Transverse colon (tissue), 4 donors: ENCODE results near the gene TRAF3. TPM values are rescaled to one million over a fixed set of nuclear protein-coding genes. Genes with fewer than 3 reads are reported as not detected.

ENCODE experiments used
- DNase-seq: peaks from one replicate; pipeline ENCODE4 v3.0.0-alpha.2; 2019
- H3K27ac ChIP-seq, 4 donors: fragments of 200-600 bp; sonication (generic); 2 replicates each; pipeline ENCODE4 v1.5.1; 2016 to 2018; ENCODE audit warnings: inconsistent platforms in 4 of 4
- H3K27me3 ChIP-seq: fragments of 200-600 bp; sonication (generic); 2 replicates; pipeline ENCODE4 v1.5.1; 2017; ENCODE audit warnings: inconsistent platforms
- H3K36me3 ChIP-seq, 4 donors: fragments of 200-600 bp; sonication (generic); 2 replicates each; pipeline ENCODE4 v1.5.1; 2017 to 2019; ENCODE audit warnings: inconsistent platforms in 4 of 4
- H3K4me1 ChIP-seq, 4 donors: fragments of 200-600 bp; sonication (generic); 2 replicates each; pipeline ENCODE4 v1.5.1; 2017 to 2020; ENCODE audit warnings: inconsistent platforms in 4 of 4
- H3K4me3 ChIP-seq, 4 donors: fragments of 200-600 bp; sonication (generic); 1 replicate in 1 of 4; 2 replicates in 3 of 4; pipeline versions ENCODE4 v1.5.1 to v1.6.1; 2017 to 2019; ENCODE audit warnings: inconsistent platforms in 4 of 4
- H3K9me3 ChIP-seq, 2 donors: fragments of 200-600 bp; sonication (generic); 2 replicates each; pipeline ENCODE4 v1.5.1; 2017 to 2019; ENCODE audit warnings: inconsistent platforms in 2 of 2
- CTCF ChIP-seq, 5 experiments: fragments of 200-600 bp in 3 of 5; fragments of 450-650 bp in 2 of 5; sonication (generic) in 3 of 5; IDR thresholded peaks; 1 replicate in 2 of 5; 2 replicates in 3 of 5; pipeline ENCODE4 v1.5.1; 2016 to 2017; ENCODE audit warnings: antibody characterized with exemption in 5 of 5, inconsistent platforms in 3 of 5, mild to moderate bottlenecking in 2 of 5, moderate library complexity in 1 of 5
- EP300 ChIP-seq: sonication (generic); formaldehyde crosslinking; IDR thresholded peaks from one replicate; pipeline ENCODE4 v1.6.1; 2017; ENCODE audit warnings: antibody characterized with exemption, low read depth
- POLR2A ChIP-seq: fragments of 450-650 bp; IDR thresholded peaks from one replicate; pipeline ENCODE4 v1.6.1; 2016; ENCODE audit warnings: antibody characterized with exemption, mild to moderate bottlenecking, moderate library complexity
- POLR2AphosphoS5 ChIP-seq, 3 donors: sonication (generic); formaldehyde crosslinking; IDR thresholded peaks; one replicate each; pipeline ENCODE4 v1.6.1; 2016; ENCODE audit warnings: antibody characterized with exemption in 3 of 3
- WGBS, 2 donors: methylation state at CpG; one replicate each; pipeline ENCODE4 v1.1.5; 2018; ENCODE audit warnings: low coverage in 1 of 2; 5-methylcytosine and 5-hydroxymethylcytosine counted together
- in situ Hi-C, 4 donors: fragments of 200-750 bp; cut with MboI; loops; one replicate each; pipeline versions ENCODE4 v1.15.0 to v1.15.1; 2017; ENCODE audit warnings: low sequenced_read_pairs in 3 of 4, low pct_ligation_motif_present in 1 of 4, low pct_unique_long_range_greater_than_20kb in 1 of 4
- intact Hi-C: fragments of 100-400 bp; cut with DNase I; formaldehyde crosslinking; loops from one replicate; pipeline ENCODE4 v1.15.1; 2023; ENCODE audit warnings: low total_unique reads
- total RNA-seq, 4 donors: library from RNA; depleted of rRNA; stranded (reverse); fragments of >200 nt; gene quantifications; one replicate each; pipeline ENCODE4 v1.1.0, GENCODE V29; 2016

TRAF3 gene
- total RNA-seq, 4 donors from 2014 or later = 18.7 to 28.9 (median 25.0) TPM

GRCh38 chr14:102870994-102871831 lies 94.0 kb downstream of the TRAF3 start:
- WGBS, 2 donors = 78% methylated on average over 10 of the region's 10 CpGs; no CpG with 5 or more reads in 1 of the 2 donors
- Histone ChIP-seq H3K27me3 (no peaks in the 10 kb centered on the region), H3K27ac (peak overlapping the region in 3 of 4 donors; percentile 4 to 80 (median 18)), H3K36me3 (peaks cover 0 to 4% (median 0%) of the 10 kb centered on the region in 4 donors), H3K4me3 (no peak overlapping the region), H3K4me1 (peaks cover 0 to 55% (median 25%) of the 10 kb centered on the region in 4 donors), H3K9me3 (no peaks in the 10 kb centered on the region)
- in situ Hi-C loops = no loop called here
- TF ChIP-seq CTCF (IDR thresholded peaks at IDR 0.05) = no peak
- no peak for TF ChIP-seq EP300
- no peak for TF ChIP-seq POLR2A
- no peak for TF ChIP-seq POLR2AphosphoS5 (IDR thresholded peaks at IDR 0.05)
- intact Hi-C loops = no loop called here
- no peak for DNase-seq

GRCh38 chr14:102872020-102872419 lies 94.8 kb downstream of the TRAF3 start:
- intact Hi-C loops (no loop called here), in situ Hi-C loops (no loop called here)
- Histone ChIP-seq H3K4me3 (no peak overlapping the region), H3K9me3 (no peaks in the 10 kb centered on the region), H3K4me1 (peaks cover 0 to 53% (median 24%) of the 10 kb centered on the region in 4 donors), H3K36me3 (peaks cover 0 to 11% (median 4%) of the 10 kb centered on the region in 4 donors), H3K27ac (peak overlapping the region; percentile 68 to 82 (median 75)), H3K27me3 (no peaks in the 10 kb centered on the region)
- TF ChIP-seq EP300 (no peak), POLR2A (no peak), POLR2AphosphoS5 (IDR thresholded peaks at IDR 0.05) (no peak), CTCF (IDR thresholded peaks at IDR 0.05) (no peak)
- 88 to 100% methylated on average over 1 to 5 of the region's 5 CpGs for WGBS, 2 donors
- DNase-seq = peak; percentile 23

- DNase-seq = peak; percentile 54
- Histone ChIP-seq H3K36me3 (peaks cover 0 to 11% (median 4%) of the 10 kb centered on the region in 4 donors), H3K27me3 (no peaks in the 10 kb centered on the region), H3K27ac (peak overlapping the region; percentile 68 to 82 (median 75)), H3K9me3 (no peaks in the 10 kb centered on the region), H3K4me3 (no peak overlapping the region), H3K4me1 (peaks cover 0 to 42% (median 19%) of the 10 kb centered on the region in 4 donors)
- 56% methylated on average over 6 to 7 of the region's 7 CpGs for WGBS, 2 donors
- TF ChIP-seq POLR2A = no peak
- TF ChIP-seq CTCF (IDR thresholded peaks at IDR 0.05) = no peak
- no peak for TF ChIP-seq POLR2AphosphoS5 (IDR thresholded peaks at IDR 0.05)
- in situ Hi-C loops (no loop called here), intact Hi-C loops (no loop called here)
These were observed 95.9 kb downstream of the TRAF3 start for GRCh38 chr14:102873131-102873530.

- peaks cover 0 to 11% (median 4%) of the 10 kb centered on the region in 4 donors for H3K36me3 ChIP-seq
- H3K27me3 ChIP-seq = no peaks in the 10 kb centered on the region
- peak; percentile 66 for DNase-seq
- peak overlapping the region; percentile 68 to 82 (median 78) for H3K27ac ChIP-seq
- peaks cover 0 to 40% (median 18%) of the 10 kb centered on the region in 4 donors for H3K4me1 ChIP-seq
- in situ Hi-C loops = no loop called here
- no peak for TF ChIP-seq EP300
- peak in 1 of 3 donors; percentile 26 for TF ChIP-seq POLR2AphosphoS5 (IDR thresholded peaks at IDR 0.05)
- intact Hi-C loops = no loop called here
- WGBS, 2 donors = 39 to 62% methylated on average over 3 to 7 of the region's 7 CpGs
- no peak overlapping the region for H3K4me3 ChIP-seq
- no peaks in the 10 kb centered on the region for H3K9me3 ChIP-seq
These were observed 96.4 kb downstream of the TRAF3 start for GRCh38 chr14:102873546-102874061.
